HCT116 (cell line): ENCODE results near the gene CHN1. TPM values are rescaled to one million over a fixed set of nuclear protein-coding genes. Genes with fewer than 3 reads are reported as not detected.

Source experiments
- ATAC-seq: fragments of 200-7000 bp; cut with Tn5 transposase; 2 replicates; pipeline ENCODE4 v1.9.1; 2020; ENCODE audit warnings: mild to moderate bottlenecking, moderate library complexity
- BruUV-seq: library from RNA; stranded (reverse); fragments of 400-500 nt; replicated peaks from 2 replicates; lab custom pipeline; 2021; lab: Mats Ljungman, UMichigan
- CTCF ChIA-PET: fragments of 300-600 bp; sonication (Branson Sonifier 250); formaldehyde crosslinking; loops from one replicate; lab custom pipeline; 2021; ENCODE audit warnings: antibody characterized with exemption; lab: Charles Lee
- POLR2A ChIA-PET: fragments of 300-600, 350-600 bp; sonication (Branson Sonifier 250); formaldehyde crosslinking; loops from one replicate; lab custom pipeline; 2021; ENCODE audit warnings: antibody characterized with exemption; lab: Charles Lee
- RAD21 ChIA-PET, 2 experiments: fragments of 300-600 bp; sonication (Branson Sonifier 250); formaldehyde crosslinking; loops; one replicate each; lab custom pipeline; 2023; ENCODE audit warnings: low total read pairs in 2 of 2; ENCODE audit not compliant: uncharacterized antibody in 2 of 2, unreplicated experiment in 2 of 2, low non-redundant PET in 1 of 2; lab: Charles Lee
- DNase-seq: peaks from one replicate; pipeline ENCODE4 v3.0.0-alpha.2; 2010; ENCODE audit warnings: low read depth, low spot score
- H2AFZ ChIP-seq: fragments of 200-600 bp; shearing (Covaris generic), sonication (generic); 2 replicates; pipeline ENCODE4 v1.6.1; 2017; ENCODE audit warnings: low read depth, mixed run types, mixed read lengths, antibody characterized with exemption, low read length; ENCODE audit not compliant: poor library complexity, severe bottlenecking
- H3K27ac ChIP-seq: 2 replicates; pipeline ENCODE4 v1.5.1; 2012; ENCODE audit warnings: low read depth, low read length
- H3K27me3 ChIP-seq: fragments of 200-600 bp; sonication (generic); 2 replicates; pipeline ENCODE4 v1.6.1; 2016; ENCODE audit warnings: mixed run types, low read length, mixed read lengths; ENCODE audit not compliant: insufficient read depth
- H3K36me3 ChIP-seq, 2 experiments: fragments of 200-500 bp in 1 of 2; fragments of 200-600 bp in 1 of 2; sonication (Bioruptor generic) in 1 of 2; sonication (generic) in 1 of 2; 2 replicates each; pipeline versions ENCODE4 v1.5.1 to v1.6.1; 2014 to 2016; ENCODE audit warnings: low read length in 2 of 2, inconsistent platforms in 1 of 2, mixed read lengths in 1 of 2, mixed run types in 1 of 2; ENCODE audit not compliant: insufficient read depth in 2 of 2, control insufficient read depth in 1 of 2
- H3K4me1 ChIP-seq, 2 experiments: fragments of 200-600 bp in 1 of 2; sonication (generic) in 1 of 2; 2 replicates each; pipeline versions ENCODE4 v1.5.1 to v1.6.1; 2012 to 2017; ENCODE audit warnings: low read length in 2 of 2, inconsistent platforms in 1 of 2, mild to moderate bottlenecking in 1 of 2, mixed read lengths in 1 of 2, mixed run types in 1 of 2, moderate library complexity in 1 of 2; ENCODE audit not compliant: insufficient read depth in 2 of 2, control insufficient read depth in 1 of 2
- H3K4me2 ChIP-seq: fragments of 200-600 bp; sonication (generic); 2 replicates; pipeline ENCODE4 v1.6.1; 2017; ENCODE audit warnings: mixed run types, low read length, mixed read lengths
- H3K4me3 ChIP-seq, 2 experiments: fragments of 200-600 bp in 1 of 2; sonication (generic) in 1 of 2; replicated peaks in 1 of 2; 2 replicates each; pipeline ENCODE4 v1.5.1; 2011 to 2016; ENCODE audit warnings: low read length in 2 of 2, control low read depth in 1 of 2, low read depth in 1 of 2, mild to moderate bottlenecking in 1 of 2, mixed read lengths in 1 of 2, mixed run types in 1 of 2
- H3K79me2 ChIP-seq: fragments of 200-600 bp; sonication (generic); 2 replicates; pipeline ENCODE4 v1.6.1; 2017; ENCODE audit warnings: mild to moderate bottlenecking, mixed run types, low read length, moderate library complexity, mixed read lengths; ENCODE audit not compliant: insufficient read depth
- H3K9ac ChIP-seq: fragments of 200-600 bp; sonication (generic); 2 replicates; pipeline ENCODE4 v1.6.1; 2016; ENCODE audit warnings: low read length, mixed read lengths
- H3K9me2 ChIP-seq: fragments of 200-600 bp; sonication (generic), shearing (Covaris generic); 2 replicates; pipeline ENCODE4 v1.6.1; 2017; ENCODE audit warnings: mixed run types, mild to moderate bottlenecking, moderate library complexity; ENCODE audit not compliant: insufficient read depth
- H3K9me3 ChIP-seq, 2 experiments: fragments of 200-500 bp in 1 of 2; fragments of 200-600 bp in 1 of 2; sonication (Bioruptor generic) in 1 of 2; sonication (generic) in 1 of 2; 2 replicates each; pipeline ENCODE4 v1.6.1; 2014 to 2017; ENCODE audit warnings: low read length in 2 of 2, mixed read lengths in 2 of 2, inconsistent platforms in 1 of 2, low read depth in 1 of 2, mild to moderate bottlenecking in 1 of 2, mixed run types in 1 of 2, moderate library complexity in 1 of 2; ENCODE audit not compliant: control insufficient read depth in 1 of 2, insufficient read depth in 1 of 2
- H4K20me1 ChIP-seq: fragments of 200-600 bp; sonication (generic), shearing (Covaris generic); 2 replicates; pipeline ENCODE4 v1.6.1; 2017; ENCODE audit warnings: mixed run types, mild to moderate bottlenecking, moderate library complexity; ENCODE audit not compliant: insufficient read depth
- CEBPB ChIP-seq: IDR thresholded peaks from 2 replicates; pipeline ENCODE4 v1.6.1; 2012; ENCODE audit warnings: low read depth
- ELF1 ChIP-seq: IDR thresholded peaks from 2 replicates; pipeline ENCODE4 v1.6.1; 2012; ENCODE audit warnings: low read depth, borderline replicate concordance
- EZH2phosphoT487 ChIP-seq: fragments of 200-600 bp; IDR thresholded peaks from 2 replicates; pipeline ENCODE4 v1.6.1; 2018; ENCODE audit warnings: antibody characterized with exemption, borderline replicate concordance
- SP1 ChIP-seq: IDR thresholded peaks from 2 replicates; pipeline ENCODE4 v1.6.1; 2012; ENCODE audit warnings: low read depth
- intact Hi-C: fragments of 100-400 bp; cut with micrococcal nuclease; formaldehyde crosslinking; loops from 2 replicates; pipeline ENCODE4 v1.10.0; 2022
- total RNA-seq: library from RNA; stranded (reverse); gene quantifications from one replicate; pipeline ENCODE4 v1.2.1, GENCODE V29; 2021; ENCODE audit not compliant: unreplicated experiment
- TF ChIP-seq, protein P1 (sequence below): IDR thresholded peaks from 2 replicates; pipeline ENCODE4 v1.6.1; 2012
- TF ChIP-seq, protein P2 (sequence below), 3 experiments: fragments of 200-600 bp in 1 of 3; sonication (generic) in 1 of 3; IDR thresholded peaks in 2 of 3; conservative IDR thresholded peaks in 1 of 3; 2 replicates each; pipeline ENCODE4 v1.5.1; 2012 to 2017; ENCODE audit warnings: low read depth in 2 of 3, low read length in 2 of 3, antibody characterized with exemption in 1 of 3, borderline replicate concordance in 1 of 3, control low read depth in 1 of 3, mild to moderate bottlenecking in 1 of 3, mixed read lengths in 1 of 3, mixed run types in 1 of 3, moderate library complexity in 1 of 3; ENCODE audit not compliant: insufficient read depth in 1 of 3
- TF ChIP-seq, protein P3 (sequence below): IDR thresholded peaks from 2 replicates; pipeline ENCODE4 v1.6.1; 2012; ENCODE audit warnings: low read depth

Gene CHN1
- total RNA-seq, 1 experiment from 2014 or later: 3.6 TPM

DNA sequence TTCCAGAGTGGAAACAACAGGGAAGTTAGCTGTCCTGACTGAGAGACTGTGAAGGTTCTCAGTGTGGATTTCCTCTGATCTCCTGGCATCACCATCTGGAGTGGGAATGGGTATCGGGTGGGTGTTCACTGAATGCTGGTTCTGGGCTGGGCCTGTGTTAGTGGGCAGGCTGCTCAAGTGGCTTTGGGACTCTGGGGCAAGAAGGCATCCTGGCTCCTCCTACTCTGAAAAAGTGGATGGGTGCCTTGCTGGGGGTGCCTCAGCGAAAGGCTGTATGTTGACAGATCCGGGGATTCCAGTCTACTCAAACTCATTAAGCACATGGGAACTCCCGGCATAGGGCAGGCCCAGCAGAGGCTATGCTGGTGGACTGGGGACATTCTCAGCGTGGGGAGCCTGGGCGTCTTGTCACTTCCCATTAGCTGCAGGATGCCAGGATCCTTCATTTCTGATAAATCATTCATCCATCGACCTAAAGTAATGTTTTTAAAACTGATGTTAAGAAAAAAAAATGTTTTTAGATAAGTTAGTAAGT lies 213.4 kb downstream of the CHN1 start (continued):
- TF ChIP-seq, protein P1, sequence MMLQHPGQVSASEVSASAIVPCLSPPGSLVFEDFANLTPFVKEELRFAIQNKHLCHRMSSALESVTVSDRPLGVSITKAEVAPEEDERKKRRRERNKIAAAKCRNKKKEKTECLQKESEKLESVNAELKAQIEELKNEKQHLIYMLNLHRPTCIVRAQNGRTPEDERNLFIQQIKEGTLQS: no peak

DNA sequence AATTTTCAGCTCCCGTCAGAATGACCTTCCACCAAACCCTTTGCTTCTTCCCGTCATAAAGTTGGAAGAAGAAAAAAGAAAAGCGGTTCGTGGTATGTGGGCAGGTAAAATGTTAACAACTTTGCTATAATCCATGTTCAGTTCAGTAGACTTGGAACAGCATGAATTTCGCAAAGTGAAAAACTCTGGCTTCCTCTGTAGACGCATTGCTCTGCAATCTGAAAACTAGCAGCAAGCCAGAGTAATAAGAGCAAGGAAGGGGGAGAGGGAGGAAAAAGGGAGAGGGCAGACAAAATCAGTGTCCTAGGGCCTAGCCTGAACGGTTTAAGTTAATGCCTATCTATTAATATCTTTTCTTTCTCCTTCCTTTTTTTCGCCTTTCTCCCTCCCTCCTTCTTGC lies 214.2 kb downstream of the CHN1 start:
- no peak overlapping the region for H2AFZ ChIP-seq
- no peak overlapping the region for H3K27ac ChIP-seq
- intact Hi-C loops: no loop called here
- BruUV-seq: no TSS peak
- CTCF ChIA-PET: no interaction called here
- no peak for ATAC-seq
- no peaks in the 10 kb centered on the region for H3K27me3 ChIP-seq
- TF ChIP-seq, protein P2, sequence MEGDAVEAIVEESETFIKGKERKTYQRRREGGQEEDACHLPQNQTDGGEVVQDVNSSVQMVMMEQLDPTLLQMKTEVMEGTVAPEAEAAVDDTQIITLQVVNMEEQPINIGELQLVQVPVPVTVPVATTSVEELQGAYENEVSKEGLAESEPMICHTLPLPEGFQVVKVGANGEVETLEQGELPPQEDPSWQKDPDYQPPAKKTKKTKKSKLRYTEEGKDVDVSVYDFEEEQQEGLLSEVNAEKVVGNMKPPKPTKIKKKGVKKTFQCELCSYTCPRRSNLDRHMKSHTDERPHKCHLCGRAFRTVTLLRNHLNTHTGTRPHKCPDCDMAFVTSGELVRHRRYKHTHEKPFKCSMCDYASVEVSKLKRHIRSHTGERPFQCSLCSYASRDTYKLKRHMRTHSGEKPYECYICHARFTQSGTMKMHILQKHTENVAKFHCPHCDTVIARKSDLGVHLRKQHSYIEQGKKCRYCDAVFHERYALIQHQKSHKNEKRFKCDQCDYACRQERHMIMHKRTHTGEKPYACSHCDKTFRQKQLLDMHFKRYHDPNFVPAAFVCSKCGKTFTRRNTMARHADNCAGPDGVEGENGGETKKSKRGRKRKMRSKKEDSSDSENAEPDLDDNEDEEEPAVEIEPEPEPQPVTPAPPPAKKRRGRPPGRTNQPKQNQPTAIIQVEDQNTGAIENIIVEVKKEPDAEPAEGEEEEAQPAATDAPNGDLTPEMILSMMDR (IDR thresholded peaks at IDR 0.05 in 2 of 3, conservative IDR thresholded peaks at IDR 0.05 in 1 of 3; ENCODE audit: borderline replicate concordance in 1 of 3, insufficient read depth in 1 of 3, low read depth in 2 of 3, low read length in 2 of 3): no peak
- TF ChIP-seq, protein P3, sequence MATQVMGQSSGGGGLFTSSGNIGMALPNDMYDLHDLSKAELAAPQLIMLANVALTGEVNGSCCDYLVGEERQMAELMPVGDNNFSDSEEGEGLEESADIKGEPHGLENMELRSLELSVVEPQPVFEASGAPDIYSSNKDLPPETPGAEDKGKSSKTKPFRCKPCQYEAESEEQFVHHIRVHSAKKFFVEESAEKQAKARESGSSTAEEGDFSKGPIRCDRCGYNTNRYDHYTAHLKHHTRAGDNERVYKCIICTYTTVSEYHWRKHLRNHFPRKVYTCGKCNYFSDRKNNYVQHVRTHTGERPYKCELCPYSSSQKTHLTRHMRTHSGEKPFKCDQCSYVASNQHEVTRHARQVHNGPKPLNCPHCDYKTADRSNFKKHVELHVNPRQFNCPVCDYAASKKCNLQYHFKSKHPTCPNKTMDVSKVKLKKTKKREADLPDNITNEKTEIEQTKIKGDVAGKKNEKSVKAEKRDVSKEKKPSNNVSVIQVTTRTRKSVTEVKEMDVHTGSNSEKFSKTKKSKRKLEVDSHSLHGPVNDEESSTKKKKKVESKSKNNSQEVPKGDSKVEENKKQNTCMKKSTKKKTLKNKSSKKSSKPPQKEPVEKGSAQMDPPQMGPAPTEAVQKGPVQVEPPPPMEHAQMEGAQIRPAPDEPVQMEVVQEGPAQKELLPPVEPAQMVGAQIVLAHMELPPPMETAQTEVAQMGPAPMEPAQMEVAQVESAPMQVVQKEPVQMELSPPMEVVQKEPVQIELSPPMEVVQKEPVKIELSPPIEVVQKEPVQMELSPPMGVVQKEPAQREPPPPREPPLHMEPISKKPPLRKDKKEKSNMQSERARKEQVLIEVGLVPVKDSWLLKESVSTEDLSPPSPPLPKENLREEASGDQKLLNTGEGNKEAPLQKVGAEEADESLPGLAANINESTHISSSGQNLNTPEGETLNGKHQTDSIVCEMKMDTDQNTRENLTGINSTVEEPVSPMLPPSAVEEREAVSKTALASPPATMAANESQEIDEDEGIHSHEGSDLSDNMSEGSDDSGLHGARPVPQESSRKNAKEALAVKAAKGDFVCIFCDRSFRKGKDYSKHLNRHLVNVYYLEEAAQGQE: no peak
- TF ChIP-seq CEBPB: no peak
- TF ChIP-seq SP1: no peak
- TF ChIP-seq, protein P1: no peak
- TF ChIP-seq ELF1: no peak
- TF ChIP-seq EZH2phosphoT487: no peak
- TF ChIP-seq, all 23 proteins: peak for 0
- Histone ChIP-seq H3K4me1 (peaks cover 10 to 14% of the 10 kb centered on the region in 2 experiments; a peak in 3 of 4 replicates), H3K9me2 (no peaks in the 10 kb centered on the region), H3K36me3 (no peaks in the 10 kb centered on the region), H4K20me1 (no peaks in the 10 kb centered on the region), H3K79me2 (no peaks in the 10 kb centered on the region), H3K9ac (no peak overlapping the region), H3K9me3 (no peaks in the 10 kb centered on the region), H3K4me2 (no peak overlapping the region), H3K4me3 (no peak overlapping the region)
- DNase-seq: no peak
- ChIA-PET RAD21 (no interaction called here), POLR2A (no interaction called here)
